Smooth muscle cell (in vitro differentiated cells): Measurements from ENCODE around the gene DUOXA1. TPM values are rescaled to one million over a fixed set of nuclear protein-coding genes. Genes with fewer than 3 reads are reported as not detected.

ENCODE experiments used
- DNase-seq: peaks from one replicate; lab custom pipeline; 2025; ENCODE audit not compliant: unreplicated experiment; lab: John Stamatoyannopoulos, UW
- H2AFZ ChIP-seq: fragments of 200-600 bp; sonication (generic); 2 replicates; pipeline ENCODE4 v1.6.0; 2016; ENCODE audit warnings: antibody characterized with exemption, low read depth, mild to moderate bottlenecking
- H3F3A ChIP-seq: fragments of 200-600 bp; sonication (generic); 2 replicates; pipeline ENCODE4 v1.6.0; 2017; ENCODE audit warnings: antibody characterized with exemption, low read depth
- H3K27ac ChIP-seq: fragments of 200-600 bp; sonication (generic); 2 replicates; pipeline ENCODE4 v1.5.1; 2016; ENCODE audit warnings: low read depth, mild to moderate bottlenecking
- H3K27me3 ChIP-seq: fragments of 200-600 bp; sonication (generic); 2 replicates; pipeline ENCODE4 v1.6.1; 2016; ENCODE audit warnings: low read depth, mild to moderate bottlenecking
- H3K36me3 ChIP-seq: fragments of 200-600 bp; sonication (generic); 2 replicates; pipeline ENCODE4 v1.5.1; 2016; ENCODE audit warnings: low read depth
- H3K4me1 ChIP-seq: fragments of 200-600 bp; sonication (generic); 2 replicates; pipeline ENCODE4 v1.5.1; 2016; ENCODE audit warnings: low read depth
- H3K4me2 ChIP-seq: fragments of 200-600 bp; sonication (generic); 2 replicates; pipeline ENCODE4 v1.6.0; 2016; ENCODE audit warnings: mild to moderate bottlenecking
- H3K4me3 ChIP-seq: fragments of 200-600 bp; sonication (generic); 2 replicates; pipeline ENCODE4 v1.5.1; 2016; ENCODE audit warnings: mild to moderate bottlenecking
- H3K79me2 ChIP-seq: fragments of 200-600 bp; sonication (generic); 2 replicates; pipeline ENCODE4 v1.6.0; 2016; ENCODE audit warnings: low read depth, mild to moderate bottlenecking
- H3K9ac ChIP-seq: fragments of 200-600 bp; sonication (generic); 2 replicates; pipeline ENCODE4 v1.6.0; 2016; ENCODE audit warnings: low read depth
- H3K9me3 ChIP-seq: fragments of 200-600 bp; sonication (generic); replicated peaks from 2 replicates; pipeline ENCODE4 v1.5.1; 2016; ENCODE audit warnings: low read depth
- H4K20me1 ChIP-seq: fragments of 200-600 bp; sonication (generic); 2 replicates; pipeline ENCODE4 v1.6.0; 2016; ENCODE audit warnings: low read depth
- CTCF ChIP-seq: fragments of 200-600 bp; sonication (generic); IDR thresholded peaks from 2 replicates; pipeline ENCODE4 v1.5.1; 2017; ENCODE audit warnings: borderline replicate concordance, mild to moderate bottlenecking, antibody characterized with exemption; ENCODE audit not compliant: insufficient read depth, poor library complexity, severe bottlenecking
- WGBS: methylation state at CpG from one replicate; pipeline ENCODE4 v1.1.7; 2016; ENCODE audit warnings: low lambda C conversion rate; 5-methylcytosine and 5-hydroxymethylcytosine counted together
- polyA plus RNA-seq: library from polyadenylated mRNA; unstranded; fragments of >200 nt; fragmentation: Nextera tagmentation; extraction: Ambion mirVana; gene quantifications from 2 replicates; pipeline ENCODE4 v1.2.1, GENCODE V29; 2016
- total RNA-seq: library from RNA; depleted of rRNA; stranded (reverse); fragments of >200 nt; gene quantifications from 2 replicates; pipeline ENCODE4 v1.2.3, GENCODE V29; 2014

The DUOXA1 gene
- total and polyA plus RNA-seq, 2 experiments from 2014 or later, result 2.8 to 7.6 TPM

GRCh38 chr15:45155739-45156138 lies 26.1 kb upstream of the DUOXA1 start:
- no peaks in the 10 kb centered on the region for H3F3A ChIP-seq
- no peak for DNase-seq
- no peak for TF ChIP-seq CTCF

GRCh38 chr15:45151998-45152828 lies 22.5 kb upstream of the DUOXA1 start:
- DNase-seq, result no peak
- TF ChIP-seq CTCF, result no peak
- Histone ChIP-seq H3K4me2 (no peak overlapping the region), H3F3A (no peaks in the 10 kb centered on the region), H3K27ac (no peak overlapping the region), H3K4me1 (peaks cover 4% of the 10 kb centered on the region), H3K36me3 (no peaks in the 10 kb centered on the region), H4K20me1 (no peaks in the 10 kb centered on the region), H3K9ac (no peak overlapping the region), H2AFZ (no peak overlapping the region), H3K27me3 (no peaks in the 10 kb centered on the region), H3K4me3 (no peak overlapping the region), H3K9me3 (no peaks in the 10 kb centered on the region), H3K79me2 (no peaks in the 10 kb centered on the region)
- WGBS, result 95% methylated on average over 36 of the region's 36 CpGs

More at GRCh38 chr15:45155739-45156138, 26.1 kb upstream of the DUOXA1 start:
- H3K36me3 ChIP-seq, result no peaks in the 10 kb centered on the region
- no peaks in the 10 kb centered on the region for H3K9me3 ChIP-seq
- no peak overlapping the region for H3K4me2 ChIP-seq
- H3K27ac ChIP-seq, result no peak overlapping the region
- H3K4me1 ChIP-seq, result peaks cover 15% of the 10 kb centered on the region
- no peaks in the 10 kb centered on the region for H3K79me2 ChIP-seq
- H2AFZ ChIP-seq, result no peak overlapping the region
- H3K9ac ChIP-seq, result no peak overlapping the region
- H3K4me3 ChIP-seq, result no peak overlapping the region
- no peaks in the 10 kb centered on the region for H4K20me1 ChIP-seq
- no peaks in the 10 kb centered on the region for H3K27me3 ChIP-seq
- WGBS, result 94% methylated on average over 8 of the region's 8 CpGs

GRCh38 chr15:45150997-45151396 lies 21.3 kb upstream of the DUOXA1 start:
- WGBS, result 94% methylated on average over 6 of the region's 6 CpGs
- H3K27ac ChIP-seq, result no peak overlapping the region
- no peaks in the 10 kb centered on the region for H3F3A ChIP-seq
- no peaks in the 10 kb centered on the region for H3K9me3 ChIP-seq
- no peak overlapping the region for H3K9ac ChIP-seq
- no peak overlapping the region for H2AFZ ChIP-seq
- no peak for DNase-seq
- H3K36me3 ChIP-seq, result no peaks in the 10 kb centered on the region
- no peak for TF ChIP-seq CTCF
- no peaks in the 10 kb centered on the region for H3K79me2 ChIP-seq
- no peak overlapping the region for H3K4me3 ChIP-seq
- no peaks in the 10 kb centered on the region for H3K27me3 ChIP-seq
- no peak overlapping the region for H3K4me2 ChIP-seq
- no peaks in the 10 kb centered on the region for H3K4me1 ChIP-seq
- no peaks in the 10 kb centered on the region for H4K20me1 ChIP-seq

GRCh38 chr15:45150481-45150880 lies 20.8 kb upstream of the DUOXA1 start:
- Histone ChIP-seq H3F3A (no peaks in the 10 kb centered on the region), H3K4me1 (no peaks in the 10 kb centered on the region), H3K4me2 (no peak overlapping the region), H3K79me2 (no peaks in the 10 kb centered on the region), H2AFZ (no peak overlapping the region), H3K9me3 (no peaks in the 10 kb centered on the region), H3K27ac (no peak overlapping the region), H3K36me3 (no peaks in the 10 kb centered on the region), H3K9ac (no peak overlapping the region), H3K4me3 (no peak overlapping the region), H4K20me1 (no peaks in the 10 kb centered on the region), H3K27me3 (no peaks in the 10 kb centered on the region)
- TF ChIP-seq CTCF, result no peak
- WGBS, result 80% methylated on average over 6 of the region's 6 CpGs
- DNase-seq, result no peak
